ENCODE data around the gene HPS5.
A peak's percentile ranks its signal among the peaks of the same experiment; 100 is the strongest.

HPS5 gene

GRCh38 chr11:18317551-18317950 is 4.4 kb downstream of the HPS5 start:
- DNase-seq (ENCODE audit: low spot score): no peak

- no peak for DNase-seq (ENCODE audit: low spot score)
These were observed 6.0 kb downstream of the HPS5 start for GRCh38 chr11:18315893-18316292.

GRCh38 chr11:18314784-18315523 is 7.0 kb downstream of the HPS5 start:
- DNase-seq (ENCODE audit: low spot score): no peak

GRCh38 chr11:18313965-18314763 is 7.8 kb downstream of the HPS5 start:
- DNase-seq (ENCODE audit: low spot score): no peak

- no peak for DNase-seq (ENCODE audit: low spot score)
These were observed 9.1 kb downstream of the HPS5 start for GRCh38 chr11:18312663-18313420.

GRCh38 chr11:18312012-18312411 is 9.9 kb downstream of the HPS5 start:
- DNase-seq (ENCODE audit: low spot score): peak; percentile 31

GRCh38 chr11:18310800-18311340 is 11.1 kb downstream of the HPS5 start:
- DNase-seq (ENCODE audit: low spot score): no peak

GRCh38 chr11:18309691-18310090 is 12.2 kb downstream of the HPS5 start:
- DNase-seq (ENCODE audit: low spot score): no peak

- no peak for DNase-seq (ENCODE audit: low spot score)
These were observed 13.7 kb downstream of the HPS5 start for GRCh38 chr11:18308242-18308641.

GRCh38 chr11:18307461-18308139 is 14.3 kb downstream of the HPS5 start:
- no peak for DNase-seq (ENCODE audit: low spot score)

GRCh38 chr11:18304745-18305144 is 17.2 kb downstream of the HPS5 start:
- DNase-seq (ENCODE audit: low spot score): no peak

GRCh38 chr11:18299721-18300120 is 22.2 kb downstream of the HPS5 start:
- no peak for DNase-seq (ENCODE audit: low spot score)

- DNase-seq (ENCODE audit: low spot score): peak; percentile 55
These were observed 26.6 kb downstream of the HPS5 start for GRCh38 chr11:18295316-18295715.

GRCh38 chr11:18294862-18295261 is 27.1 kb downstream of the HPS5 start:
- DNase-seq (ENCODE audit: low spot score): no peak

GRCh38 chr11:18288911-18289310 is 33.0 kb downstream of the HPS5 start:
- DNase-seq (ENCODE audit: low spot score): no peak

GRCh38 chr11:18285841-18286240 is 36.1 kb downstream of the HPS5 start:
- no peak for DNase-seq (ENCODE audit: low spot score)

- DNase-seq (ENCODE audit: low spot score): no peak
These were observed 39.3 kb downstream of the HPS5 start for GRCh38 chr11:18282626-18283025.

GRCh38 chr11:18280438-18281045 is 41.4 kb downstream of the HPS5 start:
- DNase-seq (ENCODE audit: low spot score): no peak

GRCh38 chr11:18277565-18278271 is 44.2 kb downstream of the HPS5 start:
- peak; percentile 45 for DNase-seq (ENCODE audit: low spot score)

GRCh38 chr11:18271206-18271605 is 50.7 kb downstream of the HPS5 start:
- no peak for DNase-seq (ENCODE audit: low spot score)

- no peak for DNase-seq (ENCODE audit: low spot score)
These were observed 51.8 kb downstream of the HPS5 start for GRCh38 chr11:18270102-18270501.
